GM19025 (cell line): Measurements from ENCODE around the gene MARCO.
"Not testable (repeated sequence)": the region's sequence is repeated elsewhere in the genome, so short reads cannot be mapped to it uniquely, and the experiment has no call there.

Experiments
- ATAC-seq: cut with Tn5 transposase; IDR thresholded peaks from one replicate; pipeline ENCODE4 v1.9.1; 2021; ENCODE audit warnings: mild to moderate bottlenecking, low read depth, moderate library complexity; ENCODE audit not compliant: unreplicated experiment

Gene MARCO

GRCh38 chr2:119025762-119026351 is 83.9 kb downstream of the MARCO start:
- no peak for ATAC-seq

GRCh38 chr2:119026890-119027289 is 84.9 kb downstream of the MARCO start:
- ATAC-seq, result no peak

- no peak for ATAC-seq
These were observed 86.6 kb downstream of the MARCO start for GRCh38 chr2:119028327-119029174.

- no peak for ATAC-seq
These were observed 87.3 kb downstream of the MARCO start for GRCh38 chr2:119029297-119029696.

GRCh38 chr2:119037922-119038321 is 95.9 kb downstream of the MARCO start:
- not testable (repeated sequence) for ATAC-seq

DNA sequence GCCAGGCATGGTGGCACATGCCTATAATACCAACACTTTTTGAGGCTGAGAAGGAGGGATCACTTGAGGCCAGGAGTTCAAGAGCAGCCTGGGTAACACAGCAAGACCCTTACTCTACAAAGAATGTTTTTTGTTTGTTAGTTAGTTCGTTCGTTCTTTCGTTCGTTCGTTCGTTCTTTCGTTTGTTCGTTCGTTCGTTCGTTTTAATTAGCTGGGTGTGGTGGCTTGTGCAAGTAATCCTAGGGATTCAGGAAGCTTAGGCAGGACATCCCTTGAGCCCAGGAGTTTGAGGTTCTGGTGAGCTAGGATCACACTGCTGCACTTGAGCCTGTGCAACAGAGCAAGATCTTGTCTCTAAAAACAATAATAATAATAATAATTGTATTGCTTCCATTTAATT is 98.7 kb downstream of the MARCO start:
- ATAC-seq, result no peak
